ENCODE data around the gene P2RY13.

DNA sequence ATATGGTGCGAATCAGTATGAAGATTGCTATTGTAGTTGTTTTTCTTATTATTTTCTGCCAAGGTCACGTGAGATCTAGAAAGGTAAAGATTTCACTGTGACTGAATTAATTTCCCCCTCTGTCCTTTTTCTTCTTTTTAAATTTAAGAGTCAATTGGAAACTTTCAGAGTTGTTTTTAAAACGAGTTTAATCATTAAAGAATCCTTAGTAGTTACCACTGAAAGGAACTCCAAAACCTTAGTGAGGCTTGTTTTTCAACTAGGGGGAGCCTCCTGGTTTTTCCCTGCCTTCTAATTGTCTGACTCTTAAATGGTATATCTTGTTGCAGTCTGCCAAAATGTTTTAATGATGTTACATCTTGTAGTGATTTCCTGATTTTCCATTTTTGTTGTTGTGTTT lies 37.6 kb upstream of the P2RY13 start:
- no peak for TF ChIP-seq CTCF (IDR thresholded peaks at IDR 0.05)
- no peak for TF ChIP-seq POLR2A (IDR thresholded peaks at IDR 0.05)
- TF ChIP-seq EP300 (IDR thresholded peaks at IDR 0.05), result no peak

Measured in tibial nerve (tissue), 4 donors.